ELF-1 (cell line): ENCODE measurements around the gene SERINC4.

Experiments
- DNase-seq: peaks from one replicate; pipeline ENCODE4 v3.0.0-alpha.2; 2016; ENCODE audit warnings: low read depth, low spot score

SERINC4 gene

DNA sequence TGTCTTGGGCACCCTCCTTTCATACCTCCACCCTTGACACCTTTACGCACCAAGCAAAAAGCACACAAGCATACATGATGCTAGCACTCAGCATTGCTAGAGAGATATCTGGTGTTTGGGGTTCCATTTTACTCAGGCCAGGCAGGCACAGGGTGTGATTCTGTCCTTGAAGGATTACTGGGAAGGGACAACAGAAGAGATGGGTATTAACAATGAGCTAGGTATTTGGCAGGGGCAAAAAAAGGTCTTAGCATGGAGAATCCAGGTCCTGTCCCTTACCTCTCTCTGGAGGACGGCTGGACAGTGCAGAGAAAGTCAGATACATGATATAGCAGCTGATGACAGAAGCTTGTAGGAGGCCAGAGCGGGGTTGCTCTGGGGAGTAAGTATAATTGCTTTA, 3.5 kb downstream of the SERINC4 start:
- DNase-seq = no peak

DNA sequence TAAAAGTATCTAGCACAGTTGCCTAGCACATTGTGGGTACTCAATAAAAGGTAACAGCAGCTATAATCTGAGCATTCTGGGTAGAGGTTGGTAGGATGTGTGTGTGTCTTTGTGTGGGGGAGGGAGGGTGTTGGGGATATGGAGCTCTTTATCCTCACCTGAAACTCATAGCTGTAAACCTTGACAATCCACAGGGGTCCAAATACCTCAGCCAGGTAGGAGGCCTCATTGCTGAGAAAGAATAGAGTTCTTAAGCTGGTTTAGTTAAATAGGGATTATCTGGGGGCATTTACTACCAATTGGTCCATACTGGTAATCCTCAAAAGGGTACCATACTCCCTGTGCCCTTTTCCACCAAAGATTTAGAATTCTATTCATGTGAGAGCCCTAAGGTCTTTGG, 4.0 kb downstream of the SERINC4 start:
- DNase-seq = no peak

DNA sequence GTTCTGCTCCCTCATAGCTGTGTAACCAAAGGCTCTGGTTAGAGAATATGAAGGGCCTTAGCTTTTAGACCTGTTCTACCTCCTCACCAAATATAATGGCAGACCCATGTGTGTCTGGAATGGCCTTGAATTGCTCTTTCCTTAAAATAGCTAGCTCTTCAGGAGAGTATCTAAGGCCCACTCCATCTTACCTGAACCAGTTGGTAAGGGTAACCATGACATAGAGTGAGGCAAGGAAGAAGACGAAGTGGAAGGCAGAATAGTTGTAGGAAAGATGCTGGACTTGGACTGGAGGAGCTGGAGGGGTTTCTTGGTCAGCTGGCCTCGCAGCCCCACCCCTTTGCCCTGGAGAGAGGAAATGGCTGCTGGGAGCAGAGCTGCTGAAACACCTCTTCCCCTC, 4.8 kb downstream of the SERINC4 start:
- DNase-seq = no peak

DNA sequence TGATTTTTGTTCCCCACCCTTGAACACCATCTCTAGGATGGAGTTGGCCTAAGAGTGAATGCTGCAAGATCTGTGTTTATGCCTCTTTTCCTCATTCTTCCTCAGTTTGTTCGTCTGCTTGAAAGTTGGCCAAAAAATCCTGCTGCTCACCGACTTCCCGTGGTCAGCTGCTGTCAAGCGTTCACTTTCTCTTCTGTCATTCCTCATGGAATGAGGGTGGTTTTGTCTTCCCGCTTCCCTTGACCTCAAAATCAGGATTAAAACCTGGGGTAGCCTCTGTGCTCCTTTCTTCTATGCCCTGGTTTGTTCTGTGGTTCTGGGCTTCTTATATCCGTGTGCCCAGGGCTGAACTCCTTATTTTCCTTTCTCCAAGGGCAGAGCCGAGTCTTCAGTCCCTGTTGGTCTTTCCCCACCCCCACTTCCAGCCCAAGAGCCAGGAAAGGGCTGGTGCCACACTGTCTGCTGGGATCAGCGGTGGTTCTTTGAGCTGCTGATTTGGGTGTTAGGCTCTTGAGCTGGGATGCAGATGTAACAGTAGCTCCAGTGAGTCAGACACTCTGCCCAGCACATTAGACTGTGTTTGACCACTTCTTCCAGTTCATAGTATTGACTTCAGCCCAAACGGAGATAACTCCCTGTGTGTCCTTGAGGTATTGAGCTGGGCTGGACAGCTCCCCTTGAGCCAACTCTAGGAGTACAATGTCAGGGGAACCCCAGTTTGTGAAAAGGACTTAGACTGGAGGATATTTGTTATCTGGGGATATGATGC, 5.6 kb downstream of the SERINC4 start:
- DNase-seq = no peak

DNA sequence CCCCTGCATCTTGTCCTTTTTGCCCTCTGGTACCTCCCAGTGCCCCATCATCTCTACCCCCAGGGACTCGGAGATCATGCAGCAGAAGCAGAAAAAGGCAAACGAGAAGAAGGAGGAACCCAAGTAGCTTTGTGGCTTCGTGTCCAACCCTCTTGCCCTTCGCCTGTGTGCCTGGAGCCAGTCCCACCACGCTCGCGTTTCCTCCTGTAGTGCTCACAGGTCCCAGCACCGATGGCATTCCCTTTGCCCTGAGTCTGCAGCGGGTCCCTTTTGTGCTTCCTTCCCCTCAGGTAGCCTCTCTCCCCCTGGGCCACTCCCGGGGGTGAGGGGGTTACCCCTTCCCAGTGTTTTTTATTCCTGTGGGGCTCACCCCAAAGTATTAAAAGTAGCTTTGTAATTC, 6.4 kb downstream of the SERINC4 start:
- no peak for DNase-seq

DNA sequence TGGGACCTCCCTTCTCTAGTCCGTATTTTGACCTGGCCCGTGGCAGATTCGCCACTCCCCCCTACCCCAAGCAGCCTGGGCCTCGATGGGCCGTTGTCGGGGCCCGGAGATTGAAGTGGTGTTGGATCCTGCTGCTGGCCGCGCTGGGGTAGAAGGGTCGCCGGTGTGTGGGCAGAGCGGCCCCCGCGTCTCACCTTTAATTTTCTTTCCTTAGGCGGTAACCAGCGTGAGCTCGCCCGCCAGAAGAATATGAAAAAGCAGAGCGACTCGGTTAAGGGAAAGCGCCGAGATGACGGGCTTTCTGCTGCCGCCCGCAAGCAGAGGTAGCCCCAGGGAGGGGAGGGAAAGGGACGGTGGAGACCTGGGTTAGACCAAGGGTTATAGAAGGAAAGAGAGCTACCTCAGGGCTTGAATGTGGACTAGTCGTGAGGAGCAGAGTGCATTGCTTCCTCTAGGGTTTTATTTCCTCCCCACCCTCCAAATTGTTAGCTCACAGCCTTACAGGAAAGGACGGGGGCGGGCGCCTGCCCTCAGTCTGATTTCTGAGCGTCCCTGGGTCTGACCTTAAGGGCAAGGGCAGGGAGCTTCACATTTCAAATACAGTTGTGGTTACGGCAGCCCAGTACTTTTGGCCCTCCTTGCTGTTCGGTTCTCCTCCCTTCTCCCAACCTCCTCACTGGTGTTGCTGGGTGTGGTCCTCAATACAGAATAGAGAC, 7.1 kb downstream of the SERINC4 start:
- peak; percentile 36 for DNase-seq

DNA sequence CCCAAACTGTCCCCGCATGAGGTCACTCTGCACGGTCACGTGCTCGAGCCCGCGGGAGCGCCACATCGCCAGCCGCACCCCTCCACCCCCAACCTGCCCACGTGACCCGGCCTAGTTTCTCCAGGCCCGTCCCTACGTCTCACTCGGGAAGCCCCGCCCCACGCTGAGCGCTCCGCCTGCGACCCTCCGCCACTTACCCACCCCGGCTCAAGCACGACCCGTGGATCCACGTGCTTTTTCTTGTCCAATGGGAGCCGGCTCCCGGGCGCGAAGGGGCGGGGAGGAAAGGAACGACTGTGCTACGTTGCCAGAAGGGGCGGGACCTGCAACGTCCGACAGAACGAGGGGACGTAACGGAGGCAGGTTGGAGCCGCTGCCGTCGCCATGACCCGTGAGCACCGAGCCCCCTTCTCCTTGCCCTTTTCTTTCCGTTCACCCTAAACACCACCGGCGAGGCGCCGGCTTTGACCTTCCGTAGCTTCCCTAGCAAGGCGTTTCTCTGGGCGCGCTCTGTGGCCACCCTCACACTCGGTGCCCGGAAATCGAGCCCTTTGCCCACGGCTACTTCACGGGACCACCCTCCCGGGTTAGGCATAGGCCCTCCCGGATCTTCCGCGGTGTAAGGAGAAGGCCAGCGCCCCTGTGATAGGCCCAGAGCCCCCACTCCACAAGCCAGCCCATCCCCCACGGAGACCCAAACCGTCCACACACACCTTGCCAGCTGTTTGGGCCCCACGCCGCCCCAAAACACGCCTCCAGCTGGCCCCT, 7.8 kb downstream of the SERINC4 start, which contains the start of gene SERF2:
Gene SERF2, plus strand, starts transcription at position 328 of the 768 bp plus-strand sequence. Its CDS starts 57 bp downstream, at position 385.
- DNase-seq = peak; percentile 100

DNA sequence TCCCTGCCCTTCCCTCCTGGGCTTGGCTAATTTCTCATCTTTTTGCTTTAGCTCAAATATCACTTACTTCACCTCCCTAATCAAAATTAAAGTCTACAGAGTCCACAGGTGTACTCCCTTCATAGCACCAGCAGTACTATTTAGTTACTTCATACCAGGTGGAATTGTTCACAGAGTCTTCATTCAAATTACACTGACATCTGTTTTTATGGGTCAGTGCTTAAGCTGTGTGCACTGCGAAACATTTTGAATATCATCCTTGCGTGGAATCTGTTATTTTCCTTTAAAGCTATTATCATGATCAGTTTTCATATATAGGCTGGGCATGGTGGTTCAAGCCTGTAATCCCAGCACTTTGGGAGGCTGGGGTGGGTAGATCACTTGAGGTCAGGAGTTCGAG, 10.6 kb downstream of the SERINC4 start:
- no peak for DNase-seq

DNA sequence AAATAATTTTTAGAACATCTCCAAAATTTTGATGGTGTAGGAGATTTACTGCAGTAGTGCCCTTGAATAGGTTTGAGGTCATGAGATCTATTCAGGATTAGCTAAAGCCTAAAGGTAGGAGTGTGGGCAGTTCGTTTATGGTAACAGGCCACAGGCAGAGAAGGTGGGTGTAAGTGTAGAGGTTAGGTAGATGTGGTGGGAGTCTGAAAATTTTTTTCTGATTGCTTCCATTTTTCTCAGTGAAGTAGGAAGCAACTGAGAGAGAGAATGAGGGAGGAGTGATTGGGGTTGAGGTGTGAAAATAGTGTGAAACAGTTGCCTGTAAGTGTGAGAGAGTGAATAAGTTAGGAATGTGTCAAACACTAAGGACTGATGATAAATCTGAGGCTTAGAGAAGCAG, 21.0 kb downstream of the SERINC4 start:
- no peak for DNase-seq

DNA sequence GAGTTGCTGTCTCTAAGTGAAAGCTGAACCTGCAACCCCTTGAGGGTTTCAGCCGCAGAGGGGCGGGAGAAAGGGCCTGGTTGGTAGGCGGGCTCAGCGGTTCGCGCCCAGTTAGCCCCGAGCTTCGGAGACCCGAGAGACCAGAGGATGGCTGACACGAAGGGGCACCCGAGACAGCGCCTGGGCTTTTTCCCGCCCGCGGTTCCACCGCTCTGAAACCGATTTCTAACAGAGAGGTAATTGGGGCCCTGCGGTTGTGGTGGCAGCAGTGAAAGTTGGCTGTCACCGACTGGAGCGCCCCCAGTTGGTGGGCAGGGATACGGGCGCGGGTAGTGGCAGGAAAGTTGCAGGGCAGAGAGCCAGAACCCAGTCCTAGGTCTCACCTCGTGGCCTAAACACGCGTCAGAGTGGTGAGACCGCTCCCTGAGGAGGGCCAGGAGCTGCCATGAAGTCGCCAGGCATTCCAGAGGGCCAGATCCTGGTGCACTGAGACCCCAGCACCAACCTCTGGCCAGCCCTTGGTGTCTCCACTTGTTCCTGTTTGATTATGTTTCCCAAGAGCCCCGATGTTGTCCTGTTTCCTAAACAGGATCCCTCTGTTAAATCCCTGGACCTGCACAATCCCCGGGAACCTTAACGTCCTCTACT, 22.6 kb downstream of the SERINC4 start:
- DNase-seq = peak; percentile 81

DNA sequence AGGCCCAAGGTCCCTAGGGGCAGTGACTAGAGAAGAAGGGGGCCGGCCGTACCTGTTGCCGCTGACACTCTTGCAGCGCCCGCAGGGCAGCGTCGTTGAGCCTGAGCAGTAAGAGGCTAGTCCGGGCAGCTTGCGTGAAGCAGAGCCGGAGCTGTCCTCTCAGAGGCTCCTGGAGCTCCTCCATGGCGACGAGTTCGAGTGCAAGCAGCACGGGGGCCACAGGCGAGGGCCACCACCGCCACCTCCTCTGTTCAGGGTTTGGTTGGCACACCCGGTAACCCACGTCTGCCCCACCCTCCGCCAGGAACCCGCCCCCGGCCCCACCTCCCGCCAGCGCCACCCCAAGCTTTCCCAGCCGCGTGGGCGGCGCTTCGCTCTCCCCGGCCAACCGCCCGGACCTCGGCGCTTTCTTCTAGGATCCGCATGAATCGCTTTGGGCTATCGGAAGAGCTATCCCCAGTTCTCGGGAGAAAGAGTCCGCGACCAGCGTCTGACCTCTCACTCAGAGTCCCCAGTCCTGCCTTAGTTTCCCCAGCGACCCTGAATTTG, 23.2 kb downstream of the SERINC4 start, which contains the start of gene ELL3:
Gene ELL3, minus strand, starts transcription at position 249 of the 549 bp plus-strand sequence. Its CDS starts 65 bp downstream, at position 184.
- peak; percentile 78 for DNase-seq

DNA sequence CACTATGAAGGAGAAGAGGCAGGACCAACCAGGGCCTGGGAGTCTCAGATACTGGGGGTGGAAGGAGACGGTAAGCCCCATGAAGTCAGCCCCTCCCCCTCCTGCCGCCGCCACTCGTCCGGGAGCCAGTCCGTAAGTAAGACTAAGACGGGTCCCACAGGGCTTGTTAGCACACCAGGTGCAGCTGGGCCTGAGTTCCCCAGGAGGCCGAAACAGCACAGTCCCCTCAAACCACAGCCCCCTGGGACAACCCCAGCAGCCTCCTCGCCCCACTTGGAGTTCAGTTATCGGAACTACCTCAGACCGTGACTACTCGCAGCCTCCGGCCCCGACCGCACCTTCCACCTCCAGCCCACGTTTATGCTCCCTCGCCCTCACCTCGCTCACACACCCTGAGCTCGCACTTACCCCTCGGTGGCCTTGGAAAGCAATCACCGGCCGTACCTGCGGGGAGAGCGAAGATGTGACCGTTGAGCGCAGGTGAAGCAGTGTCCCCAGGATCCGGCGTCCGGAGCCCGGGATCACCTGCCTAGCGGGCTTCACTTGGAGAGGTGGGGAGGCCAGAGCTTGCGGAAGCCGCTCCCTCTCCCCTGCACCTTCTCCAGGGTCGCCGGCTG, 23.8 kb downstream of the SERINC4 start:
- DNase-seq = peak; percentile 74

DNA sequence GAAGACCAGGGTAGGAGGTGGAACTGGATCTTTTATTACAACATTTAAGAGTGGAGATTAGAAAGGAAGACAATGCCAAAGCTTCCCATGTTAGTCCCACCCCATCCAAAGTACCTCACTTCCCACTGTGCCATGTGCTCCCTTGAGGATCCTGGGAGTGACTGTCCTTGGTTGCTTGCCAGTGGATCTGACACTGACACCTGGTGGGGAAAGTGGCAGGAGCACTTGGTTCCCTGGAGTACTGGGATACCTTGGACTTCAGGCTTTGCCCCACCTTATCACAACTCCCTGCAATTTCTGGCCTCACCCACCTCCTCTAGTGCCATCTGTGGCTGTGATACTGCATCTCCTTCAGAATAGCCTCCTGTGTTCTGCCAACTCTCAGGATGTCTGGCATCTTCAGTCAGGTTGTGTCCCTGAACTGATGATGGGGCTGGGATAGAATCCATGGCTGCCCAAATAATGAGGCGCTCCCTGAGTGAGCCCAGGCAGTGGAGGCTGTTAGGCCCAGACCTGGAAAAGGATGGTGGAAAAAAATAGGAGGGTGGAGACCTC, 24.5 kb downstream of the SERINC4 start:
- DNase-seq = peak; percentile 53

DNA sequence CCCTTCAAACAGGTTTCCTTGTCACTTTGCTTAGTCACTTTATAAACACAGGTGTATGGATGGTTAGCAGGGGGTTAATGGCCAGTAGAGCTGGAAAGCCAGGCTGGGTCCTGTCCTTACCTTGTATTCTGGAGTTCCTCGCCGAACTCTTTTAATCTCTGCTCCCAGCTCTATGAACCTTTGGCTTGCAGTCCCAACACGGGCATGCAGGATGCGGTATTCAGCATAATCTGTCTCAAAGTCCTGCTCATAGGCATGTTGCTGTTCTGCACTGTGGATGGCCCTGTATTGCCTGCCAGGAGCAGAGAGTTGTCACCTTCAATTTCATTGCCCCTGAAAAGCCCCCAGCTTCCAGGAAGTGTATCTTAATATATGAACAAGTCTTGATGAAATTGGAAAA, 26.0 kb downstream of the SERINC4 start:
- DNase-seq = no peak

DNA sequence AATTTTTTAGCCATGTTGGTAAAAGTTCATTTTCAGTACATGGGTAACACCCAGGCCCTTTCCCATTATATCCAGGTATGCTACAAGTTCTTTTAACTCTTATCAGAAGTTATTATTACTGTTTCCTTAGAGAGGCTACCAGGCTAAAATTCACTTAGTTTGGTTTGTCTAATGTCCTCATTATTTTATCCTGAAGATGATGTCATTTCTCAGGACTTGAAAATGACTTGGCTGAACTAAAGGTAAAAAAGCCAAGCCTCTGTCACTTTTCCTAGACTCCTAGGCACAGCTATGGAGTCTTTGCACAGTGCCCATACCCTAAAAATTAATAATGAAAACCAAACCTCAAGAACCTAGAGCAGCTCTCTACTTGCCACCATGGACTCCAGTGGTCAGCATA, 27.4 kb downstream of the SERINC4 start:
- no peak for DNase-seq

DNA sequence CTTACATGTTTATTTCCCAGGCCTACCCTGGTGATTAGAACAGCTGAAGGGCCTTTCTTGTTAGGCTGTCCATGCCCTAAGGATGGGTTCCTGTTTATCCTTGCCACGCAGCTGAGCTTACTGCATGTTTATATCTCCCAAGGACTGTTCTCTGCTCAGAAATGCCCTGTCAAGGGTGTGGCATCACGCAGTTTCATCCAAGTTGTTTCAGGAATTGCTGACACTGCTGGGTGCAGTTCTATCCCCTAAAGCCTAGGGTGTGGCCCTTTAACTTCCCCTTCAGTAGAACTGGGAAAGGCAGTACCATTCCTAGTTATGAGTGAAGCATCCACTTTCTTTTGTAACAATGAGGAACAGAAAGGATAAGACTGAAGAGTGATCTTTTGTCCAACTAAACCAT, 28.2 kb downstream of the SERINC4 start:
- no peak for DNase-seq

DNA sequence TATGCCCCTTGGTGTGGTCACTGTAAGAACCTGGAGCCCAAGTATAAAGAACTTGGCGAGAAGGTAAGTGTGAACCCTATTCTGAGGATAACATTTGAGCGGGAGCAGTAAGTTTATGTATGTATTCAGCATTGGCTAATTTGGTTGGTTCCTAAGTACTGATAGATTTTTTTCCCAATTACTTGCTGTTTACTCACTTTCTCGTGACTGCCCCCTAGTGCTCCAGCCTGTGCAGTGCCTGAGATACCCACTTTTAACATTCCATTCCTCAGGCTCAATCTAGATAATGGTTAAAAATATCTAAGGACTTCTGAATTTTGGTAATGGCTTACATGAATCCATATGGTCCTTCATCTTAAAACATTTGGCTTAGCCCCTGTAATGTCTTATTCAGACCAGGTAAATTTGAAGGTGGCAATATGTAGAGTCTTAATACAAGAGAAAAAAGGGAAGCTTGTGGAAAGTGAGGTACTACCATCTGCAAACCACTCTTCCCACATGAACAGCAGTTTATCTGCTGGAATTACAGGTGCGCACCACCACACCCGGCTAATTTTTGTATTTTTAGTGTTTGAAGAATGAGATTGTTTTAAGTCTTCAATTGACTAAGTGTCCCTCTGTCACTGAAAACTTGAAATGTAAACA, 30.3 kb downstream of the SERINC4 start:
- peak; percentile 61 for DNase-seq

DNA sequence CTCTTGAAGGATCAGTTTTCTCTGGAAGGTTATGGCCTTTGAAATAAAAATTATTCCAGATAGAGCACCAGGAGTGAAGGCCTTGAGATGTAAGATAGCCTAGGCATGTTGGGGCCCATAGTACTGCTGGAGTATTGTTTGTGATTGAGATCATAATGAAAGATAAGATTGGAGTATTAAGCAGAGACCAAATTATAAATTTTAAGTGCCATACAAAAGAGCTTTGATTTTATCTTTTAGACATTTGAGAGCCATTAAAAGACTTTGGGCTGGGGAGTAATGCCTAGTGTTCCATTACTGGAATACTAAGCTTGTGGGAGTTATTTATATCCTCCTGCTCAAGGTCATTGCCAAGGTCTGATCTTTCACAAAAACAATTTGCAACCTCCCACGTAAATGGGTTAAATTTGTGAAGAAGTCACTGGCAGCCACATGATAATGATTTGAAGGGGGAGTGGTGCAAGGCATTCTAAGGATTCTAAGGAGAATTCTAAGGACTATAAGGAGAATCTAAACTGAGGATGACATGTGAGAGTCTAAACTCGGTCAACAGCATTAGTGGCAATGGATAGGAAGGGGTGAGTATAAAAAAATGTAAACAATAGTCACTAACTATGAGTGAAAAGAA, 36.1 kb downstream of the SERINC4 start:
- no peak for DNase-seq

DNA sequence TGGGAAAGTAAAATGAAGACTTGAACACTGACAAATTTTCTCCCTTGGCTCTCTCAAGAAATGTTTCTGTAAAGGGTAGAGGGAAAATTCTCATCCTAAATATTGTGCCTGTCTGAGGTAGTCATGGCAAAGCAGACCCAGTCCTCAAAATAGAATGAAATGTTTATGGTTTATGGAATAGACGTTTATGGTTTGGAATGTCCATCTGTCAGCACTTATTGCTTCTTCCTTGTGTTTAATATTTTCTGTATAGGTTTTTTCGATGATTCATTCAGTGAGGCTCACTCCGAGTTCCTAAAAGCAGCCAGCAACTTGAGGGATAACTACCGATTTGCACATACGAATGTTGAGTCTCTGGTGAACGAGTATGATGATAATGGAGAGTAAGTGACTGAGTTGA, 37.2 kb downstream of the SERINC4 start:
- no peak for DNase-seq

DNA sequence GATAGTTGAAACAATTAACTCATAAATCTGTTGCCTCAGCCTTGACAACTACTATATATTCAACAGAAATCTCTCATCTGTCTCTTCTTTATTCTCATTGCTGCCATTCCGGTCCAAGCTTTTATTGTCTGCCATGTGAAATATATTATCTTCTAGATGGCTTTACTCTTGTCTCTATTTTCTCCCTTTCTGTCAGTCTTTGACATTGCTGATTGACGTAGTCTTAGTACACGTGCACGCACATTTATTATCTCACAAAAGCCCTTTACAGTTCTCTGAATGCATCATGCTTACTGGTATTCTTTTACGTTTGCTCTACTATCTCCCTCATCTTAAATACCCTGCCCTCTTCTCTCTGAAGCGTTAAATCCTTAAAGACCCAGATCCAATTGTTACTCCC, 48.1 kb downstream of the SERINC4 start:
- no peak for DNase-seq
